Mesothelial cell of epicardium (in vitro differentiated cells): ENCODE results near the gene ANP32E. TPM values are rescaled to one million over a fixed set of nuclear protein-coding genes. Genes with fewer than 3 reads are reported as not detected.
"Not testable (repeated sequence)": the region's sequence is repeated elsewhere in the genome, so short reads cannot be mapped to it uniquely, and the experiment has no call there.

Experiments used
- DNase-seq, 2 experiments: peaks; one replicate each; pipeline ENCODE4 v3.0.0; 2021; ENCODE audit warnings: low spot score in 2 of 2; ENCODE audit not compliant: unreplicated experiment in 2 of 2
- H3K27ac Mint-ChIP-seq: 2 replicates; pipeline ENCODE4 v1.8.0; 2021; ENCODE audit warnings: mixed read lengths
- H3K27me3 Mint-ChIP-seq: 2 replicates; pipeline ENCODE4 v1.8.0; 2021; ENCODE audit warnings: low read depth, mixed read lengths
- H3K36me3 Mint-ChIP-seq: 2 replicates; pipeline ENCODE4 v1.8.0; 2021; ENCODE audit warnings: mixed read lengths
- H3K4me1 Mint-ChIP-seq: 2 replicates; pipeline ENCODE4 v1.8.0; 2021; ENCODE audit warnings: mixed read lengths
- H3K4me3 Mint-ChIP-seq: 2 replicates; pipeline ENCODE4 v1.8.0; 2021; ENCODE audit warnings: mild to moderate bottlenecking, moderate library complexity, mixed read lengths
- H3K9me3 Mint-ChIP-seq: 2 replicates; pipeline ENCODE4 v1.8.0; 2021; ENCODE audit warnings: mixed read lengths
- total RNA-seq: library from RNA; stranded (reverse); gene quantifications from 3 replicates; pipeline ENCODE4 v1.2.1, GENCODE V29; 2021
- TF ChIP-seq, protein P1 (sequence below): fragments of 200-600 bp; sonication (generic); IDR thresholded peaks from one replicate; pipeline ENCODE4 v1.5.0; 2021; ENCODE audit warnings: antibody characterized with exemption; ENCODE audit not compliant: unreplicated experiment

Gene ANP32E
- total RNA-seq, 1 donor from 2014 or later = 56.6 TPM

DNA sequence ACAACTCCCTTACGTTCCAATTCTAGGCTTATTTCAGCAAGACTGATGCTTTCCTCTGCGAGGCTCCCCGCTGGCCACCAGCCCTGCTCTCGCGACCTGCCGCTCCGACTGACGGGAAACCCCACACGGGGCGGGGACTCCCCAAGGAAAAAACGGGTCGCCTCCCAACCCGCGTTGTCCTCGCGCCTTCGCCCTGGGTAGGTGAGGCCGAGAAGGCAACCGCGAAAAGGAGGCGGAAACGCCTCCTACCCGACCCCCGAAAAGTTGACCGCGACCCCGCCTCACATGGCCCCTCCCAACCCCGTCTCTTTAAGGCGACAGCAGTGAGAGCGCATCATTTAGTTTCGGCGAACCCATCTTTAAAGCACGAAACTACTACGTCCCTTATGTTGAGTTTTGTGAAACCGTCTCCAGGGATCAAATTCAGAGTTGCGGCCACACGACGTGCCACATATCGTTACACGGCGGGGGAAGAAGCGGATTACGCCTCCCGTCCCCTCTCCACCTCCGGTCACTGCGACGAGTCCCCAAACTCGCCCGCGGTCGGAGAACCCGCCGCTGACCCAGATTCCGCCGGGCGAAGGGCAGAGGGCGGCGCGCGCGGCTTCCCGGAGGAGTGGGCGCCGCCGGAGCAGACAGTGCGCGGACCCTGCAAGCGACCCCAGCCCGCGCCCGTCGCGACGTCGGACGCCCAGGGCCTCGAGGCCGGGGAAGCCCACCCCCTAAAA, 1.2 kb downstream of the ANP32E start:
- TF ChIP-seq, protein P1, sequence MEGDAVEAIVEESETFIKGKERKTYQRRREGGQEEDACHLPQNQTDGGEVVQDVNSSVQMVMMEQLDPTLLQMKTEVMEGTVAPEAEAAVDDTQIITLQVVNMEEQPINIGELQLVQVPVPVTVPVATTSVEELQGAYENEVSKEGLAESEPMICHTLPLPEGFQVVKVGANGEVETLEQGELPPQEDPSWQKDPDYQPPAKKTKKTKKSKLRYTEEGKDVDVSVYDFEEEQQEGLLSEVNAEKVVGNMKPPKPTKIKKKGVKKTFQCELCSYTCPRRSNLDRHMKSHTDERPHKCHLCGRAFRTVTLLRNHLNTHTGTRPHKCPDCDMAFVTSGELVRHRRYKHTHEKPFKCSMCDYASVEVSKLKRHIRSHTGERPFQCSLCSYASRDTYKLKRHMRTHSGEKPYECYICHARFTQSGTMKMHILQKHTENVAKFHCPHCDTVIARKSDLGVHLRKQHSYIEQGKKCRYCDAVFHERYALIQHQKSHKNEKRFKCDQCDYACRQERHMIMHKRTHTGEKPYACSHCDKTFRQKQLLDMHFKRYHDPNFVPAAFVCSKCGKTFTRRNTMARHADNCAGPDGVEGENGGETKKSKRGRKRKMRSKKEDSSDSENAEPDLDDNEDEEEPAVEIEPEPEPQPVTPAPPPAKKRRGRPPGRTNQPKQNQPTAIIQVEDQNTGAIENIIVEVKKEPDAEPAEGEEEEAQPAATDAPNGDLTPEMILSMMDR = no peak
- DNase-seq = peak in 1 of 2 experiments; percentile 62
- H3K9me3 Mint-ChIP-seq = no peaks in the 10 kb centered on the region
- no peak overlapping the region for H3K4me3 Mint-ChIP-seq
- peaks cover 15% of the 10 kb centered on the region for H3K4me1 Mint-ChIP-seq
- H3K36me3 Mint-ChIP-seq = no peaks in the 10 kb centered on the region
- H3K27ac Mint-ChIP-seq = peak overlapping the region; percentile 98
- H3K27me3 Mint-ChIP-seq = no peaks in the 10 kb centered on the region

DNA sequence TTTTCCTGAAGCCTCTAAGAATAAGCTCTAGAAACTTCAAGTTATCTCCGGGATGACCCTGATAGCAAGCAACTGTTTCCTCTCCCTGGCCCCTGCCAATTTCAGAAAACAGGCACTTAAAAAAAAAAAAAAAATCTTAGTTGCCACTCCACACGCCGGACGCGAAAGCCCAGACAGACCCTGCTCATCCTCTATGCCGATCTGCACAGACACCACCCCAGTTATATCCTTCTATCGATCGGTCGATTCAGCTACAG, 1.7 kb downstream of the ANP32E start:
- Mint-ChIP-seq H3K36me3 (no peaks in the 10 kb centered on the region), H3K27ac (peak overlapping the region; percentile 98), H3K4me1 (peaks cover 15% of the 10 kb centered on the region), H3K4me3 (no peak overlapping the region), H3K9me3 (no peaks in the 10 kb centered on the region), H3K27me3 (no peaks in the 10 kb centered on the region)
- TF ChIP-seq, protein P1 = no peak
- no peak for DNase-seq

DNA sequence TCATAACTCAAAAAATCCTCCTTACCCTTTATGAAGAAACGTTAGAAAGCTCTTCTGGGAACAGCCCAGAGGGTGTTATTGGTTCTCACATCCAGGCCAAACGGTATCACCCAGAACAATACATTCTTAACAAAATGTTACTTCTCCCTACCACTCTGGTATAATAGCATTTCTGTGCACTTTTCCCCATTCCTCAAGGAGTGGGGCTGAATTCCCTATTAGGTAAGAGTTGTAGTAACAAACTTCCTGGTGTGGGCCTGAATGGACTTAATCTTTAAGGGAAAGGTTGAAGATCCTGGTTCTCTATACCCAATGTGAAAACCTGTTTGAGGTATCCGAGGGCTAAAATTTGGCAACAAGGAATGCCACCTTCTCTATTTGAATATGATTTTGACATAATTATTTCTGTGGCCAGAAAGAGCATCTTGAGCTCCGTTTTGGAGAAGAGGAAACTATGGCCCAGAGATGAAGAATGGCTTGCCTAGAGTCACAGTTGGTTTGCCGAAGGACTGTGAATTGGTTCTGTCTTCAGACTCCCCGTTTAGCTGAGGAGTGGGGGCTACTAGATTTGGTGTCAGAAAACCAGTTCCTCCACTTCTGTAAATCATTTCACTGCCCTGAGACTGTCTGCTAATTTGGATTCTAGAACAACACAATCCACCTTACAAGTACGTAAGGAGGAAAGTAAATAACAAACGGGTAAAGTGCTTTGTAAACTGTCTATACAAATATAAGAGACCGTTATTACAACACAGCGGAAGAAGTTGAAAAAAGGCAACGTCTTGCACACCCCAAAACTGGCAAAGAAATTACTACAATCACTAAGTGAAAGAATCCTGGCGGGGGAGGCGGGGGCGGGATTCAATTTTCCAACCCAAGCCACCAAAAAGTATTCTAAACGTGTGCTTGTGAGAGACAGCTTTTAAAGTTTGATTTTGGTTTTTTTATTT, 2.3 kb downstream of the ANP32E start:
- DNase-seq = peak in 1 of 2 experiments; percentile 31
- TF ChIP-seq, protein P1 = no peak
- peak overlapping the region; percentile 98 for H3K27ac Mint-ChIP-seq
- H3K36me3 Mint-ChIP-seq = peaks cover 4% of the 10 kb centered on the region
- no peaks in the 10 kb centered on the region for H3K27me3 Mint-ChIP-seq
- no peak overlapping the region for H3K4me3 Mint-ChIP-seq
- peaks cover 15% of the 10 kb centered on the region for H3K4me1 Mint-ChIP-seq
- no peaks in the 10 kb centered on the region for H3K9me3 Mint-ChIP-seq

DNA sequence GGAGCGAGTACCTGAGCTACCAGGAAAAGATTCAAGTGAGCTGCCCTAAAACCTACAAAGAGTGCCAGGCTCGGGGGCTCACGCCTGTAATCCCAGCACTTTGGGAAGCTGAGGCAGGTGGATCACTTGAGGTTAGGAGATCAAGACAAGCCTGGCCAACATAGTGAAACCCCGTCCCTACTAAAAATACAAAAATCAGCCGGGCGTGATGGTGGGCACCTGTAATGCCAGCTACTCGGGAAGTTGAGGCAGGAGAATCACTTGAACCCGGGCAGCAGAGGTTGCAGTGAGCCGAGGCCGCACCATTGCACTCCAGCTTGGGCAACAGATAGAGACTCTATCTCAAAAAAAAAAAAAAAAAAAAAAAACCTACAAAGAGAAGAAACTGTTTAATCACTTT, 3.0 kb downstream of the ANP32E start:
- Mint-ChIP-seq H3K4me1 (peaks cover 15% of the 10 kb centered on the region), H3K27ac (peak overlapping the region; percentile 98)
- peak in 1 of 2 experiments; percentile 27 for DNase-seq
- not testable (repeated sequence) for H3K27me3 Mint-ChIP-seq, H3K4me3 Mint-ChIP-seq, H3K9me3 Mint-ChIP-seq, H3K36me3 Mint-ChIP-seq

DNA sequence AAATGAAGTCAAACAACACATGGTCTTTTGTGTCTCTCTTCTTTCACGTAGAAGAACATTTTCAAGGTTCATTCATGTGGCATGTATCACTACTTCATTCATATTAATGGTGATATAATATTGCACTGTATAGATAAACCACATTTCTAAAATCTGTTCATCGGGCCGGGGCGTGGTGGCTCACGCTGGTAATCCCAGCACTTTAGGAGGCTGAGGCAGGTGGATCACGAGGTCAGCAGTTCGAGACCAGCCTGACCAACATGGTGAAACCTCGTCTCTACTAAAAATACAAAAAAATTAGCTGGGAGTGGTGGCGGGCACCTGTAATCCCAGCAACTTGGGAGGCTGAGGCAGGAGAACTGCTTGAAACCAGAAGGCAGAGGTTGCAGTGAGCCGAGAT, 7.7 kb downstream of the ANP32E start:
- not testable (repeated sequence) for DNase-seq, H3K4me1 Mint-ChIP-seq, H3K27ac Mint-ChIP-seq, H3K9me3 Mint-ChIP-seq, H3K4me3 Mint-ChIP-seq, H3K27me3 Mint-ChIP-seq
- peaks cover 35% of the 10 kb centered on the region for H3K36me3 Mint-ChIP-seq

DNA sequence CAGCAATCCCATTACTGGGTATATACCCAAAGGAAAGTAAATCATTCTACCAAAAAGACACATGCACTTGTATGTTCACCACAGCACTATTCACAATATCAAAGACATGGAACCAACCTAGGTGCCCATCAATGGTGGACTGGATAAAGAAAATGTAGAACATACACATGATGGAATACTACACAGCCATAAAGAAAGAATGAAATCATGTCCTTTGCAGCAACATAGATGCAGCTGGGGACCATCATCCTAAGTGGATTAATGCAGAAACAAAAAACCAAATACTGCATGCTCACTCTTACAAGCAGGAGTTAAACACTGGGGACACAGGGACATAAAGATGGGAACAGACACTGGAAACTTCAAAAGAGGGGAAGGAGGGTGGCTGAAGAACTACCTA, 8.7 kb downstream of the ANP32E start:
- TF ChIP-seq, protein P1 = no peak
- Mint-ChIP-seq H3K9me3 (no peaks in the 10 kb centered on the region), H3K4me1 (no peaks in the 10 kb centered on the region), H3K4me3 (no peak overlapping the region), H3K36me3 (peaks cover 37% of the 10 kb centered on the region), H3K27ac (no peak overlapping the region), H3K27me3 (no peaks in the 10 kb centered on the region)
- no peak for DNase-seq
